GM08714 (cell line): ENCODE measurements around the gene GJD4.

Experiments used
- H3K4me3 ChIP-seq: fragments of 200-500 bp; sonication (Bioruptor generic); 2 replicates; pipeline ENCODE4 v1.5.1; 2014; ENCODE audit warnings: mild to moderate bottlenecking, low read length, inconsistent platforms
- ZNF274 ChIP-seq: IDR thresholded peaks from 2 replicates; pipeline ENCODE4 v1.6.1; 2012; ENCODE audit warnings: mild to moderate bottlenecking, low read depth, low read length

Gene GJD4

GRCh38 chr10:35592441-35592840 lies 12.7 kb upstream of the GJD4 start:
- H3K4me3 ChIP-seq, result no peak overlapping the region
- TF ChIP-seq ZNF274, result no peak

- no peak overlapping the region for H3K4me3 ChIP-seq
- no peak for TF ChIP-seq ZNF274
Measured at GRCh38 chr10:35594115-35595079, 10.7 kb upstream of the GJD4 start.

GRCh38 chr10:35595106-35595505 lies 10.0 kb upstream of the GJD4 start:
- no peak overlapping the region for H3K4me3 ChIP-seq
- no peak for TF ChIP-seq ZNF274

- no peak overlapping the region for H3K4me3 ChIP-seq
- no peak for TF ChIP-seq ZNF274
Measured at GRCh38 chr10:35598379-35598778, 6.8 kb upstream of the GJD4 start.

- no peak overlapping the region for H3K4me3 ChIP-seq
- no peak for TF ChIP-seq ZNF274
Measured at GRCh38 chr10:35600193-35600592, 4.9 kb upstream of the GJD4 start.

- TF ChIP-seq ZNF274, result no peak
Measured at GRCh38 chr10:35606430-35606829, 1.3 kb downstream of the GJD4 start.

GRCh38 chr10:35607475-35608327 lies 2.6 kb downstream of the GJD4 start:
- peak overlapping the region; percentile 18; the same call in 1 of the 2 replicates for H3K4me3 ChIP-seq
- no peak for TF ChIP-seq ZNF274

More at GRCh38 chr10:35606430-35606829, 1.3 kb downstream of the GJD4 start:
- H3K4me3 ChIP-seq, result no peak overlapping the region

- peak overlapping the region; percentile 18; the same call in 1 of the 2 replicates for H3K4me3 ChIP-seq
- no peak for TF ChIP-seq ZNF274
Measured at GRCh38 chr10:35608328-35608672, 3.2 kb downstream of the GJD4 start.

- TF ChIP-seq ZNF274, result no peak
- no peak overlapping the region for H3K4me3 ChIP-seq
Measured at GRCh38 chr10:35611750-35612149, 6.6 kb downstream of the GJD4 start.

GRCh38 chr10:35612385-35613106 lies 7.4 kb downstream of the GJD4 start:
- TF ChIP-seq ZNF274, result no peak
- H3K4me3 ChIP-seq, result no peak overlapping the region

- TF ChIP-seq ZNF274, result no peak
Measured at GRCh38 chr10:35613107-35613440, 7.9 kb downstream of the GJD4 start.

GRCh38 chr10:35613597-35614226 lies 8.6 kb downstream of the GJD4 start:
- TF ChIP-seq ZNF274, result no peak
- H3K4me3 ChIP-seq, result no peak overlapping the region

More at GRCh38 chr10:35613107-35613440, 7.9 kb downstream of the GJD4 start:
- no peak overlapping the region for H3K4me3 ChIP-seq

GRCh38 chr10:35614312-35614711 lies 9.2 kb downstream of the GJD4 start:
- TF ChIP-seq ZNF274, result no peak
- no peak overlapping the region for H3K4me3 ChIP-seq
